Measurements from ENCODE around the gene MICA. TPM values are rescaled to one million over a fixed set of nuclear protein-coding genes. Genes with fewer than 3 reads are reported as not detected.

The MICA gene
- total RNA-seq, 4 donors from 2014 or later = 9.1 to 31.7 (median 17.2) TPM

DNA sequence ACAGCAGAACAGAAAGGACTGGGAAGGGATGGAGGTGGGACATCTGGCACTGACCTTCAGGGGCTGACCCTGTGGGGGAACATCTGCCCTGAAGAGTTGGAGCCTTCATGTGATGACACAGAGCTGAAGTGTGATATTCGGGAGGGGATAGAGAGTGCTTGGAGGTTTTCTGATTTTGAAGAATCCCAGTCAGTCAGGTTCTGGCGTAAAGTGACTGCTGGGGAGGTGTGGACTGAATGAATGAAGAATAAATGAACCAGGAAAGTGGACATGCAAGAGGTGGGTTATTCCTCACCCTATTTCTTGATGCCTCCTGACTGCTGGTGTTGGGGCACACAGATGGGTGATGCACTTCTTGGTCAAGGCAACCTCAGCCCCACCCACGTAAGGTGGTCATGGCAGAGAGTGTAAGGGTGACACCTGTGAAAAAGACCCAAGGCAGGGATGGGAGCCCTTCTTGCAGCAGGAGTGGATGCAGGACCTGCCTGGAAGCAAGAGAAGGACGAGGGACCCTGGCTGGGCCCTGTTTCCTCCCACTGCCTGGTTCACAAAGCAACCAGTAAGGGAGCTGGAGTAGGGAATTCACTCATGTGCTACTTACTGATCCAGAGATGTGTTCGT, 13.1 kb downstream of the MICA start:
- intact Hi-C loops (cut with DNase I; ENCODE audit: low total_unique reads) = no loop called here

DNA sequence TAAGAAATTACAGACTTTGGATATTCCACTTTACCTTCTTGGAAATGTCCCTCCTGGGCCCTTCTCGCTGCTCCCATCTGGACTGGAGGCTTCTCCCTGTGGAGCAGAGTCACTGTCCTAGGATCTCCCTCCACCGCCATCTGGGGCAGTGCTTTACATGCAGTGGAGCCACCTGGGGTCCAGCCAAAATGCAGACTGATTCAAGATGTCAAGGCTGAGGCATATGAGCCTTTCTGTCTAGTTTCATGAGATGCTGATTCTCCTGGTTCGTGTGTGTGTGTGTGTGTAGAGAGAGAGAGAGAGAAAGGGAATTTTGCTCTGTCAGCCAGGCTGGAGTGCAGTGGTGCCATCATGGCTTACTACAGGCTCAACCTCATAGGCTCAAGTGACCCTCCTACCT, 14.9 kb downstream of the MICA start:
- no peaks in the 10 kb centered on the region for H3K27me3 ChIP-seq
- no peak overlapping the region for H3K4me3 ChIP-seq
- H3K4me1 ChIP-seq = no peaks in the 10 kb centered on the region
- no peak overlapping the region for H3K27ac ChIP-seq
- intact Hi-C loops (cut with DNase I; ENCODE audit: low total_unique reads) = no loop called here
- no peaks in the 10 kb centered on the region for H3K36me3 ChIP-seq
- no peaks in the 10 kb centered on the region for H3K9me3 ChIP-seq
- no peak for DNase-seq
- TF ChIP-seq POLR2A (IDR thresholded peaks at IDR 0.05) = no peak
- TF ChIP-seq, protein P1, sequence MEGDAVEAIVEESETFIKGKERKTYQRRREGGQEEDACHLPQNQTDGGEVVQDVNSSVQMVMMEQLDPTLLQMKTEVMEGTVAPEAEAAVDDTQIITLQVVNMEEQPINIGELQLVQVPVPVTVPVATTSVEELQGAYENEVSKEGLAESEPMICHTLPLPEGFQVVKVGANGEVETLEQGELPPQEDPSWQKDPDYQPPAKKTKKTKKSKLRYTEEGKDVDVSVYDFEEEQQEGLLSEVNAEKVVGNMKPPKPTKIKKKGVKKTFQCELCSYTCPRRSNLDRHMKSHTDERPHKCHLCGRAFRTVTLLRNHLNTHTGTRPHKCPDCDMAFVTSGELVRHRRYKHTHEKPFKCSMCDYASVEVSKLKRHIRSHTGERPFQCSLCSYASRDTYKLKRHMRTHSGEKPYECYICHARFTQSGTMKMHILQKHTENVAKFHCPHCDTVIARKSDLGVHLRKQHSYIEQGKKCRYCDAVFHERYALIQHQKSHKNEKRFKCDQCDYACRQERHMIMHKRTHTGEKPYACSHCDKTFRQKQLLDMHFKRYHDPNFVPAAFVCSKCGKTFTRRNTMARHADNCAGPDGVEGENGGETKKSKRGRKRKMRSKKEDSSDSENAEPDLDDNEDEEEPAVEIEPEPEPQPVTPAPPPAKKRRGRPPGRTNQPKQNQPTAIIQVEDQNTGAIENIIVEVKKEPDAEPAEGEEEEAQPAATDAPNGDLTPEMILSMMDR (IDR thresholded peaks at IDR 0.05) = no peak

More for the DNA sequence above, 13.1 kb downstream of the MICA start:
- Histone ChIP-seq H3K27ac (no peak overlapping the region), H3K9me3 (no peaks in the 10 kb centered on the region), H3K4me1 (no peaks in the 10 kb centered on the region), H3K36me3 (no peaks in the 10 kb centered on the region), H3K27me3 (no peaks in the 10 kb centered on the region), H3K4me3 (no peak overlapping the region)
- DNase-seq = no peak
- TF ChIP-seq POLR2A (IDR thresholded peaks at IDR 0.05) = no peak
- TF ChIP-seq, protein P1 (IDR thresholded peaks at IDR 0.05) = no peak

DNA sequence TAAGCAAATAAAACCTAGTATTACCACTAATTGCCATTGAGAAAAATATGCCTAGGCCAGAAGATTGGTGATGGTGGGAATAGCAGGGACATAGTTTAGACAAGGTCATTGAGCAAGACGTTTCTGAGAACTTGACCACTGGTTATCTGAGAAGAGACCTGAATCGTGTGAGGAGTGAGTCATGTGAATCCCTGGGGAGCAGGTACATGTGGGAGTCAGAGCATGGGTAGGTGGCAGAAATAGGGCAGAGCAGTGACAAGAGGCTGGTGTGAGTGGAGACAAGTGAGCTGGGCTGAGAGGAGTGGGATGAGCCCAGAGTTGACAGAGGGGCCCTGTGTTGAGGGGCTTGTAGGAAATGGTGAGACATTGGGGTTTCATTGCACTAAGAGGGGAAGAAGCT, 16.4 kb downstream of the MICA start:
- no peak for TF ChIP-seq POLR2A (IDR thresholded peaks at IDR 0.05)
- TF ChIP-seq, protein P1 (IDR thresholded peaks at IDR 0.05) = no peak
- intact Hi-C loops (cut with DNase I; ENCODE audit: low total_unique reads) = no loop called here
- Histone ChIP-seq H3K4me3 (no peak overlapping the region), H3K27ac (no peak overlapping the region), H3K27me3 (no peaks in the 10 kb centered on the region), H3K4me1 (no peaks in the 10 kb centered on the region), H3K36me3 (no peaks in the 10 kb centered on the region), H3K9me3 (no peaks in the 10 kb centered on the region)
- no peak for DNase-seq

DNA sequence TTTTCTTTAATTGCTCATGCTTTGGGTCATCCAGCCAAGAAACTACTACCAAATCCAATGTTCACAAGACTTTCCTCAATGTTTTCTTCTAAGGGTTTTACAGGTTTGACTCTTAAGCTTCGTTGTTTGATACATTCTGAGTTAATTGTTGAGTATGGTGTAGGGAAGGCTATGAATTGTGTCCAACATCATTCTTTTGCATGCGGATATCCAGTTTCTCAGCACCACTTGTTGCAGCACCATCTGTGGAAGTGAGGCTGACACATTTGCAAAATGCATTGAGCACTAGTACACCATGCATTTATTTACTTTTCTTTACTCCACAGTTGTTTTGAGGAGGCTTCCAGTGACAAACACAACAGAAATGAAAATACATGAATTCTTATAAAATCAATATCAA, 17.2 kb downstream of the MICA start:
- no peak for DNase-seq
- intact Hi-C loops (cut with DNase I; ENCODE audit: low total_unique reads) = no loop called here
- no peaks in the 10 kb centered on the region for H3K4me1 ChIP-seq
- H3K9me3 ChIP-seq = no peaks in the 10 kb centered on the region
- TF ChIP-seq, protein P1 (IDR thresholded peaks at IDR 0.05) = no peak
- TF ChIP-seq POLR2A (IDR thresholded peaks at IDR 0.05) = no peak
- H3K27me3 ChIP-seq = no peaks in the 10 kb centered on the region
- no peaks in the 10 kb centered on the region for H3K36me3 ChIP-seq
- no peak overlapping the region for H3K27ac ChIP-seq
- H3K4me3 ChIP-seq = no peak overlapping the region

DNA sequence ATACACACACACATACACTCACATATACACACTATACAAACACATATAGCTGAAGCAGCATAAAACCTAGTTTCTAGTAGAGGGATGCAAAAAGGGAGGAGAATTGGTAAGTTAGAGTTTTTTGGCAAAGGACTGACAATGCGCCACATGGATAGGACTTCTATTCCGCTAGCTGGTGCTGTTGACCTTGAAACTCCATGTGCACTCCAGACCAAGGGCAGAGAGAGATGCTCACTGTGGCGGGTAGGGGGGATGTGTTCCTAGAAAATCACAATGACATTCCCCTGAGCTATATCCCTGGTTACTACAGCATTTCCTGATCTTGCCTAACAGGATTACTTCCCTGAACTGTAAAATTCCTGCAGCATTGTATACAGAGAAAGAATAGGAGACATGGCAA, 19.2 kb downstream of the MICA start:
- intact Hi-C loops (cut with DNase I; ENCODE audit: low total_unique reads) = no loop called here
- Histone ChIP-seq H3K4me3 (no peak overlapping the region), H3K27me3 (no peaks in the 10 kb centered on the region), H3K36me3 (no peaks in the 10 kb centered on the region), H3K9me3 (no peaks in the 10 kb centered on the region), H3K4me1 (no peaks in the 10 kb centered on the region), H3K27ac (no peak overlapping the region)
- no peak for DNase-seq
- no peak for TF ChIP-seq POLR2A (IDR thresholded peaks at IDR 0.05)
- TF ChIP-seq, protein P1 (IDR thresholded peaks at IDR 0.05) = no peak
